ENCODE results near the gene FAM13C. TPM values are rescaled to one million over a fixed set of nuclear protein-coding genes. Genes with fewer than 3 reads are reported as not detected.

FAM13C gene
- total RNA-seq, 4 donors from 2014 or later, result 6.0 to 125 (median 17.6) TPM

DNA sequence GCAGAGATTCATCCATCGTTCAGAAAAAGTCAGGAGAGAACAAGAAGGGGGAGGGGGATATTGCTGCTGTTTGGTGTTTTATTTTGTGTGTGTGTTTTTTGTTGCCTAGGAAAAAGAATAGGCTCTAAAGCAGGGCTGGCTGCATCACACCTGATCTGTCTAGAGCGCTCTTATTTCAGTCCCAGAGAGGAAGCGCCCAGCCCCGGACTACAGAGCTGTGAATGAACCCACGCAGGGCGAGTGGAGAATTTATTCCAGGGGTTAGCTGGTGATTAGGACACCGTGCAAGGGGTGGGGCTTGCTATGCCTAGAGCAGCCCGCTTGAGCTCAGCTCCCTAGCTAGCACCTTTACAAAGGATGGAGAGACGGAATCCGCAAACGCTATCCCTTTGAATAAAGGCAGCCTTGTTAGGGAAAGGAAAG, 621 bp upstream of the FAM13C start:
- Histone ChIP-seq H3K4me3 (peak overlapping the region; percentile 70 to 74 (median 72)), H3K27me3 (no peaks in the 10 kb centered on the region), H3K27ac (peak overlapping the region; percentile 89 to 96 (median 92)), H3K9me3 (no peaks in the 10 kb centered on the region), H3K4me1 (peaks cover 40 to 44% of the 10 kb centered on the region in 2 donors), H3K36me3 (no peaks in the 10 kb centered on the region)
- in situ Hi-C loops (cut with MboI; ENCODE audit: low sequenced_read_pairs in 4 of 4), result no loop called here
- intact Hi-C loops (cut with DNase I; ENCODE audit: low total_unique reads), result loop anchor here (5.0 kb wide), 3 partner anchors 41 to 121 kb away; no protein-coding TSS in a partner anchor
- DNase-seq (peak; percentile 74), ATAC-seq (peak; percentile 59 to 62)
- TF ChIP-seq POLR2A (IDR thresholded peaks at IDR 0.05), result peak; percentile 39 to 72
- TF ChIP-seq, protein P1, sequence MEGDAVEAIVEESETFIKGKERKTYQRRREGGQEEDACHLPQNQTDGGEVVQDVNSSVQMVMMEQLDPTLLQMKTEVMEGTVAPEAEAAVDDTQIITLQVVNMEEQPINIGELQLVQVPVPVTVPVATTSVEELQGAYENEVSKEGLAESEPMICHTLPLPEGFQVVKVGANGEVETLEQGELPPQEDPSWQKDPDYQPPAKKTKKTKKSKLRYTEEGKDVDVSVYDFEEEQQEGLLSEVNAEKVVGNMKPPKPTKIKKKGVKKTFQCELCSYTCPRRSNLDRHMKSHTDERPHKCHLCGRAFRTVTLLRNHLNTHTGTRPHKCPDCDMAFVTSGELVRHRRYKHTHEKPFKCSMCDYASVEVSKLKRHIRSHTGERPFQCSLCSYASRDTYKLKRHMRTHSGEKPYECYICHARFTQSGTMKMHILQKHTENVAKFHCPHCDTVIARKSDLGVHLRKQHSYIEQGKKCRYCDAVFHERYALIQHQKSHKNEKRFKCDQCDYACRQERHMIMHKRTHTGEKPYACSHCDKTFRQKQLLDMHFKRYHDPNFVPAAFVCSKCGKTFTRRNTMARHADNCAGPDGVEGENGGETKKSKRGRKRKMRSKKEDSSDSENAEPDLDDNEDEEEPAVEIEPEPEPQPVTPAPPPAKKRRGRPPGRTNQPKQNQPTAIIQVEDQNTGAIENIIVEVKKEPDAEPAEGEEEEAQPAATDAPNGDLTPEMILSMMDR (IDR thresholded peaks at IDR 0.05 in 4 of 5, conservative IDR thresholded peaks at IDR 0.05 in 1 of 5), result no peak

DNA sequence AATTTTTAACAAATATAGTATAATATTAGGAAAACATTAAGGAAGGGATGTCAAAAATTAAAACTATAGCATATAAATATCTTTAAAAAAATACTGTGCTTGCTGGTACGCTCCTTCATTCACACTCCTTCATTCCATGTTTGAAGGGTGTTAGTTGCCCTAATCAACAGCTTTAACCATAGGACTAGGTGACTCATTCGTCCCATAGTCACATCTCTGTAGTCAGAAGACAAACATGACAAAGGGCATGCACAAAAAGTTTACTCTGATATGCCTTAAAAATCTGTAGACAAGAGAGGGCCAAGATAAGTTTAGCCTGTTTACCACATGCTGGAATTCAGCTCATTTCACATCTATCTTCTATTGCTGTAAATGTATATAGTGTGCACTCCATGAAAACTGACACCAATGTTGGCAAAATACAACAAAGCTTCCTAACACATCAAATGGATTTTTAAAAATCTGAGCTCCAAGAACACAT, 646 bp downstream of the FAM13C start:
- ATAC-seq (peak; percentile 20 to 70), DNase-seq (no peak)
- Histone ChIP-seq H3K27ac (peak overlapping the region; percentile 89 to 96 (median 92)), H3K9me3 (no peaks in the 10 kb centered on the region), H3K36me3 (no peaks in the 10 kb centered on the region), H3K27me3 (no peaks in the 10 kb centered on the region), H3K4me3 (peak overlapping the region; percentile 70 to 74 (median 72)), H3K4me1 (peaks cover 40 to 49% of the 10 kb centered on the region in 2 donors)
- in situ Hi-C loops (cut with MboI; ENCODE audit: low sequenced_read_pairs in 4 of 4), result no loop called here
- intact Hi-C loops (cut with DNase I; ENCODE audit: low total_unique reads), result loop anchor here (5.0 kb wide), 3 partner anchors 39 to 119 kb away; no protein-coding TSS in a partner anchor
- no peak for TF ChIP-seq POLR2A (IDR thresholded peaks at IDR 0.05)
- TF ChIP-seq, protein P1 (IDR thresholded peaks at IDR 0.05 in 4 of 5, conservative IDR thresholded peaks at IDR 0.05 in 1 of 5), result no peak

DNA sequence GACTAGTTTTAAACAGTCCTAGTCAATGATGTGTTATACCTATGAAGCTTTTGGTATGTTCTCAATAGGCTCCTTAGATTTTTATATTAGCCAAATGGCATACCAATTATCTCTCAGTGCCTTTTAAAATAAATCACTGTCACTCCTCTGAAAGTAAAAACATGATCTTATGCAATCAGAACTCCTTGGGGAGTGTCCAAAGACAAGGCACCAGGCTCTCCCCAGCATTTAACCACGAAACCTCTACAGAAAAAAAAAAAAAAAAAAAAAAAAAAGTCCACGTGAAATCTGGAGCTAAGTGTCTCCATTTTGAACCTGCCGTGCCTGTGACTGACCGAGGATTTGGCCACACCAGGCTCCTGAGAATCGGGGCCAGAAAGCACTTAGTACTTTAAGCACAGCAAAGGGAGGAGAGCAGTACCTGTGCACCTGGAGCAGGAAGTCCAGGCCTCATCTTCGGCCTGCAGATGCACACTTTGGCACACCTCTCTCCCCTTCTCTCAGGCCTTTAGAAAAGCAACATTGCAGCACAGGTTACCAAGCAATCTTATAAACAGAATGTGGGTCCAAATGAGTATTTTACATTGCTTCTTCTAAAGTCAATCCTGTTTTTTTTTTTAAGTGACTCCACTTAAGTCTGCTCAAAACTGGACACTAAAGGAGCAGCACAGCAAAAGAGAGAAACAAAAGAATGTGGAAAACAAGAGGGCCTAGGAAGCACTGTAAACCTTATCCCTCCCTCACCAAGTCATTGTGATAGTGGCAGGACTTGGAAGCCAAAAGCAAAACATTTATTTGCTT, 1.5 kb downstream of the FAM13C start:
- TF ChIP-seq POLR2A (IDR thresholded peaks at IDR 0.05), result no peak
- TF ChIP-seq, protein P1 (IDR thresholded peaks at IDR 0.05 in 4 of 5, conservative IDR thresholded peaks at IDR 0.05 in 1 of 5), result no peak
- intact Hi-C loops (cut with DNase I; ENCODE audit: low total_unique reads), result loop anchor here (5.0 kb wide), 3 partner anchors 39 to 119 kb away; no protein-coding TSS in a partner anchor
- peak overlapping the region; percentile 70 to 74 (median 72) for H3K4me3 ChIP-seq
- peaks cover 40 to 47% of the 10 kb centered on the region in 2 donors for H3K4me1 ChIP-seq
- DNase-seq (peak; percentile 32 to 35), ATAC-seq (peak; percentile 29)
- in situ Hi-C loops (cut with MboI; ENCODE audit: low sequenced_read_pairs in 4 of 4), result no loop called here
- H3K27me3 ChIP-seq, result no peaks in the 10 kb centered on the region
- no peaks in the 10 kb centered on the region for H3K9me3 ChIP-seq
- no peaks in the 10 kb centered on the region for H3K36me3 ChIP-seq
- peak overlapping the region; percentile 89 to 96 (median 92) for H3K27ac ChIP-seq

DNA sequence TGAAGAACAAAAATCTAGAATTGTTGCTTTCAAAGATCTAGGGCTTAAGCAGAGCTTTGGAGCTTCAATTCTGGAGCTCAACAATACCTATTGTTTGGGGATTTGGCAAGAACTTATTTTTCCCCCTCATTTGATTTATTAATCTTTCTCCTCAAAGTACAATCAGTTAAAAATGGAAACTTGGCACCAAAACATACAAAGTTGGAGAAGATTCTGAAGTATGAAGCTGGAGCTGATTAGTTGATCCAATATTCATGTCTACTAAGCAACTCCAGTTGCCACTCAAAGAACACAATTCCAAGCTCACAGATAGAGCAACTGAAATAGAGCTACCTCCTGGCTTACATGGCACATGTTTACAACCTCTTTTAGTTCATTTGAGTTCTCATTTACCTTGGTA, 3.8 kb downstream of the FAM13C start:
- Histone ChIP-seq H3K4me1 (peaks cover 40 to 54% of the 10 kb centered on the region in 2 donors), H3K27ac (peak overlapping the region; percentile 89 to 96 (median 92)), H3K36me3 (peaks cover 0 to 16% of the 10 kb centered on the region in 2 donors), H3K9me3 (no peaks in the 10 kb centered on the region), H3K4me3 (no peak overlapping the region), H3K27me3 (no peaks in the 10 kb centered on the region)
- in situ Hi-C loops (cut with MboI; ENCODE audit: low sequenced_read_pairs in 4 of 4), result no loop called here
- DNase-seq (no peak), ATAC-seq (no peak)
- TF ChIP-seq, protein P1 (IDR thresholded peaks at IDR 0.05 in 4 of 5, conservative IDR thresholded peaks at IDR 0.05 in 1 of 5), result no peak
- no peak for TF ChIP-seq POLR2A (IDR thresholded peaks at IDR 0.05)
- intact Hi-C loops (cut with DNase I; ENCODE audit: low total_unique reads), result no loop called here
